ENCODE data around the gene NCBP3. TPM values are rescaled to one million over a fixed set of nuclear protein-coding genes. Genes with fewer than 3 reads are reported as not detected.

Gene NCBP3
- total and polyA plus RNA-seq, 9 of the 15 experiments (the other 6 are each of a cell fraction or from before 2014, with no cell fraction given) = 3.1 to 25.5 (median 20.5) TPM

DNA sequence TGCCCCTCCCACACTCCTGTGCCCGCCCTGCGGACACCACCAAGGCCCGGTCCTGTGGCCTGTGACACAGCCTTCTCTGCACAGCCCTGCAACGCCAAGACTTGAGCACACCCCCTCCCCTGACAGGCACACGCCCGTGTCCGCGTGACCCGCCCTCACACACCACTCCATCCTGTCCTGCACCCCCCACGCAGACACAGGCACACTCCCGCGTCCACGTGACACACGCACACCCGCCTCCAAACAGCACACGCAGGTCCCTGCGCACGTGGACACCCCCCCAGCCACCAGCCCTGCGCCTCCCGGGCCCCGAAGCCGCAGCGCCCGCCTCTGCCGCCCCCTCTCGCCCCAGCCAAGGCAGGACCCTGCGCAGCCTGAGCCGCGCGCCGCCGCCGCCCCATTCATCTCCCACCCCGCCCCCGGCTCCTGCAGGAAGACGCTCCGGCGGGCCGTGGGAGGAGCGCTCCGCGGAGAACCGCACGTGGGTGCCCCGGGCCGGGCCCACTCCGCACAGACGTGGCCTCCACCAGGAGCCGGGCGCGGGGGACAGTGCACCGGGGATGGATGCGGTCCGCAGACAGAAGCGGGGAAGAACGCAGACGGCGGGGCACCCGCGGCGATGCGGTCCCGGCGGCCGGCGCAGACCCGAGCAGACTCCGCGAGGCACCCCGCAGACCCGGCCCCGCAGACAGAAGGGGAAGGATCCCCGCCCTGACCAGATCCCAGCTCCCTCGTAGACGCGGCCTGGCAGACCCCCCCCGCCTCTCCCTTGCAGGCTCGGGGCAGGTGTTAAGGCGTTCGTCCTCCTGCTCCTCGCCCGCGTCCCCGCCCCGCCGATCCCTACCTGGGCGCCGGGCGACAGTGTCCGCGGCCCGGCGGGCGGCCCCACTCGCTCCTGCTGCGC lies 46.3 kb upstream of the NCBP3 start (continued):
- TF ChIP-seq BRD4 (IDR thresholded peaks at IDR 0.05) (no peak), TCFL5 (CRISPR knock-in tag; conservative IDR thresholded peaks at IDR 0.05) (no peak), ZFPM2 (CRISPR knock-in tag; IDR thresholded peaks at IDR 0.05) (no peak), SMAD4 (CRISPR knock-in tag; conservative IDR thresholded peaks at IDR 0.05) (no peak), ZNF717 (CRISPR knock-in tag; IDR thresholded peaks at IDR 0.05) (no peak), MCM7 (IDR thresholded peaks at IDR 0.05) (no peak), KAT7 (CRISPR knock-in tag; IDR thresholded peaks at IDR 0.05; ENCODE audit: borderline replicate concordance) (no peak), TCF3 (CRISPR knock-in tag; IDR thresholded peaks at IDR 0.05) (no peak), NONO (IDR thresholded peaks at IDR 0.05; ENCODE audit: low read depth in 2 of 2, low read length in 1 of 2) (no peak), ZFP36 (IDR thresholded peaks at IDR 0.05; ENCODE audit: low read depth, low read length, partially characterized antibody) (no peak), EZH2 (IDR thresholded peaks at IDR 0.05; ENCODE audit: borderline replicate concordance, low read depth, low read length) (no peak), RBM14 (IDR thresholded peaks at IDR 0.05; ENCODE audit: borderline replicate concordance, insufficient read depth, low read depth, low read length) (no peak), ZNF282 (CRISPR knock-in tag; IDR thresholded peaks at IDR 0.05) (no peak), SP2 (IDR thresholded peaks at IDR 0.05; ENCODE audit: extremely low read depth, low read depth, low read length, poor library complexity, severe bottlenecking) (no peak), GATA2 (CRISPR knock-in tag; IDR thresholded peaks at IDR 0.05) (no peak), SUPT5H (IDR thresholded peaks at IDR 0.05) (no peak)
- TF ChIP-seq, protein P1, sequence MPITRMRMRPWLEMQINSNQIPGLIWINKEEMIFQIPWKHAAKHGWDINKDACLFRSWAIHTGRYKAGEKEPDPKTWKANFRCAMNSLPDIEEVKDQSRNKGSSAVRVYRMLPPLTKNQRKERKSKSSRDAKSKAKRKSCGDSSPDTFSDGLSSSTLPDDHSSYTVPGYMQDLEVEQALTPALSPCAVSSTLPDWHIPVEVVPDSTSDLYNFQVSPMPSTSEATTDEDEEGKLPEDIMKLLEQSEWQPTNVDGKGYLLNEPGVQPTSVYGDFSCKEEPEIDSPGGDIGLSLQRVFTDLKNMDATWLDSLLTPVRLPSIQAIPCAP (CRISPR knock-in tag; IDR thresholded peaks at IDR 0.05; ENCODE audit: borderline replicate concordance) = no peak
- TF ChIP-seq, protein P2, sequence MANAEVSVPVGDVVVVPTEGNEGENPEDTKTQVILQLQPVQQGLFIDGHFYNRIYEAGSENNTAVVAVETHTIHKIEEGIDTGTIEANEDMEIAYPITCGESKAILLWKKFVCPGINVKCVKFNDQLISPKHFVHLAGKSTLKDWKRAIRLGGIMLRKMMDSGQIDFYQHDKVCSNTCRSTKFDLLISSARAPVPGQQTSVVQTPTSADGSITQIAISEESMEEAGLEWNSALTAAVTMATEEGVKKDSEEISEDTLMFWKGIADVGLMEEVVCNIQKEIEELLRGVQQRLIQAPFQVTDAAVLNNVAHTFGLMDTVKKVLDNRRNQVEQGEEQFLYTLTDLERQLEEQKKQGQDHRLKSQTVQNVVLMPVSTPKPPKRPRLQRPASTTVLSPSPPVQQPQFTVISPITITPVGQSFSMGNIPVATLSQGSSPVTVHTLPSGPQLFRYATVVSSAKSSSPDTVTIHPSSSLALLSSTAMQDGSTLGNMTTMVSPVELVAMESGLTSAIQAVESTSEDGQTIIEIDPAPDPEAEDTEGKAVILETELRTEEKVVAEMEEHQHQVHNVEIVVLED (CRISPR knock-in tag; IDR thresholded peaks at IDR 0.05) = peak; percentile 15; the same call in 1 of the 2 replicates
- TF ChIP-seq, protein P3, sequence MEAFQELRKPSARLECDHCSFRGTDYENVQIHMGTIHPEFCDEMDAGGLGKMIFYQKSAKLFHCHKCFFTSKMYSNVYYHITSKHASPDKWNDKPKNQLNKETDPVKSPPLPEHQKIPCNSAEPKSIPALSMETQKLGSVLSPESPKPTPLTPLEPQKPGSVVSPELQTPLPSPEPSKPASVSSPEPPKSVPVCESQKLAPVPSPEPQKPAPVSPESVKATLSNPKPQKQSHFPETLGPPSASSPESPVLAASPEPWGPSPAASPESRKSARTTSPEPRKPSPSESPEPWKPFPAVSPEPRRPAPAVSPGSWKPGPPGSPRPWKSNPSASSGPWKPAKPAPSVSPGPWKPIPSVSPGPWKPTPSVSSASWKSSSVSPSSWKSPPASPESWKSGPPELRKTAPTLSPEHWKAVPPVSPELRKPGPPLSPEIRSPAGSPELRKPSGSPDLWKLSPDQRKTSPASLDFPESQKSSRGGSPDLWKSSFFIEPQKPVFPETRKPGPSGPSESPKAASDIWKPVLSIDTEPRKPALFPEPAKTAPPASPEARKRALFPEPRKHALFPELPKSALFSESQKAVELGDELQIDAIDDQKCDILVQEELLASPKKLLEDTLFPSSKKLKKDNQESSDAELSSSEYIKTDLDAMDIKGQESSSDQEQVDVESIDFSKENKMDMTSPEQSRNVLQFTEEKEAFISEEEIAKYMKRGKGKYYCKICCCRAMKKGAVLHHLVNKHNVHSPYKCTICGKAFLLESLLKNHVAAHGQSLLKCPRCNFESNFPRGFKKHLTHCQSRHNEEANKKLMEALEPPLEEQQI (IDR thresholded peaks at IDR 0.05) = no peak
- TF ChIP-seq, protein P4, sequence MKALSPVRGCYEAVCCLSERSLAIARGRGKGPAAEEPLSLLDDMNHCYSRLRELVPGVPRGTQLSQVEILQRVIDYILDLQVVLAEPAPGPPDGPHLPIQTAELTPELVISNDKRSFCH (CRISPR knock-in tag; IDR thresholded peaks at IDR 0.05) = no peak
- TF ChIP-seq, protein P4 (tag; IDR thresholded peaks at IDR 0.05) = no peak
- TF ChIP-seq, protein P5, sequence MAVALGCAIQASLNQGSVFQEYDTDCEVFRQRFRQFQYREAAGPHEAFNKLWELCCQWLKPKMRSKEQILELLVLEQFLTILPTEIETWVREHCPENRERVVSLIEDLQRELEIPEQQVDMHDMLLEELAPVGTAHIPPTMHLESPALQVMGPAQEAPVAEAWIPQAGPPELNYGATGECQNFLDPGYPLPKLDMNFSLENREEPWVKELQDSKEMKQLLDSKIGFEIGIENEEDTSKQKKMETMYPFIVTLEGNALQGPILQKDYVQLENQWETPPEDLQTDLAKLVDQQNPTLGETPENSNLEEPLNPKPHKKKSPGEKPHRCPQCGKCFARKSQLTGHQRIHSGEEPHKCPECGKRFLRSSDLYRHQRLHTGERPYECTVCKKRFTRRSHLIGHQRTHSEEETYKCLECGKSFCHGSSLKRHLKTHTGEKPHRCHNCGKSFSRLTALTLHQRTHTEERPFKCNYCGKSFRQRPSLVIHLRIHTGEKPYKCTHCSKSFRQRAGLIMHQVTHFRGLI (CRISPR knock-in tag; IDR thresholded peaks at IDR 0.05) = no peak
